CD4-positive, alpha-beta T cell treated with Interleukin-15 for 4 hours (primary cell): ENCODE measurements around the gene ULK4.
"Not testable (repeated sequence)": the region's sequence is repeated elsewhere in the genome, so short reads cannot be mapped to it uniquely, and the experiment has no call there.

Source experiments
- DNase-seq: peaks from one replicate; pipeline ENCODE4 v3.0.0-alpha.2; 2020; ENCODE audit warnings: low spot score

ULK4 gene

DNA sequence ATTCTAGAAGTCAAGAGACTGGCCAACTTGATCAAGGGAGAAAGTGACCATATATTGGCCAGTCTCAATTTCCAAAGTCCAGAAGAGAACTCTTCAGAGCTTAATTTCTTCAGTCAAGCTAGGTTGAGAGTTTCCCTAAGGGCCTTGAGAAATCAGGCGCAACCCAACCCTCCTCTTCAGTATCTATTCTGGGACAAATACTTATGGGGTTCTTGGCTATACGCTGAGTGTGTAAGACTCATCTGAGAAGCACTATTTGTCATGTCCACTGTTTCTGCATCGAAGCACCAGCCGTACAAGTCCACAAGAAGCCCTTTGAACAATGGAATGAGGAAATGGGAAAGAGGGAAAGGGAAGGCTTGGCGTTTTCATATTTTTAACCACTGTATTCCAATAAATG lies 383.1 kb downstream of the ULK4 start:
- no peak for DNase-seq

DNA sequence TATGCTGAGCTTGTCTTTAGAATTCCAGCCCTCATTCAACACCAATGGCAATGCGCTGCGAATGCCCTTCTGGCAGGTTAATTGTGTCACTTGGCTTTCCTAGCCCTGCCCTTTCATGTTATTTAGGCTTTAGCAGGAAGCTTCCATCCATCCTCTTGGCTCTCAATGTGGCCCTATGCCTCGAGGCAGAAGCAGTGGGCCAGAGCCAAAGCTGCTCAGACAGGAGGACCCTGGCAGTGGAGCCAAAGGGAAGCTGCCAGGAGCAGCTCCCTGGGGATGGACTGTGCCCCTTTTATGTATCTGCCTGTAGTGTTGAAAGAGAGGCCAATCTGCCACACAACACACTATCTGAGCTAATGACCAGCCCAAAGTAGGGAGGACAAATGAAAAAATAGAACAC lies 386.2 kb downstream of the ULK4 start:
- DNase-seq: no peak

DNA sequence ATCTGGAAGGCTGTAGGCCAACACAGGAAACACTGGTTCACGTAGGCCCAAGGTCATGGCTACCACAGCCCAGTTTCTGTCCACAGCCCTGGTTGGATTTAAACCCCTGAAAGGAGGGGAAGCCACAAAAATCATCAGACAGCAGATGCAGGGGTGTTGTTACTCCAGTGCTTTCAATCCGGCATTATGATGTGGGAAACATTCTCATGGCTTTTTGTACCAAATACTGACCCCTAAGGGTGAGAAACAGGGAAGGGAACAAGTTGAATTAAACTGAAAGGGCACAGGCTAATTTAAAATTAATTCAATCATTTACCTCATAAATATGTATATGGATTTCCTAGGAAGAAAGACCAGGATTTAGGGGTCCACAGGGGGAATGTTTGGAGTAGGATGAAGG lies 387.0 kb downstream of the ULK4 start:
- DNase-seq: no peak

DNA sequence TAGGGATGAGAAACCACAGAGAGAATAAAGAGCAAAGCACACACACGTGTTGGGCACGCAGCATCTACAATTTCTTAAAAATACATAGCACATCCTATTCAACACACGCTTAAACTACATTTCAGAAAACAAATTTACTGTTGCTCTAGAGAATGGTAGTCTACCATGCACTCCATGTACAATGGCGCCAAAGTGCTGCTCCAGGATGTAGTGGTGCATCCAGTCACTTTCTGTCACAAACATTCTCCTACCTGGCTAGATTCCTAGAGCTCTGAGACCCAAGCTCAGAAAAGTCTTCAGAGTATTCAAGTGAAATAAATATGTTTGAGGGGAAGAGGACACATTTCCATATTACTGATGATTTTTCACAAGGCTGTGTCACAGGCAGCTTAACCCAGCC lies 388.3 kb downstream of the ULK4 start:
- no peak for DNase-seq

DNA sequence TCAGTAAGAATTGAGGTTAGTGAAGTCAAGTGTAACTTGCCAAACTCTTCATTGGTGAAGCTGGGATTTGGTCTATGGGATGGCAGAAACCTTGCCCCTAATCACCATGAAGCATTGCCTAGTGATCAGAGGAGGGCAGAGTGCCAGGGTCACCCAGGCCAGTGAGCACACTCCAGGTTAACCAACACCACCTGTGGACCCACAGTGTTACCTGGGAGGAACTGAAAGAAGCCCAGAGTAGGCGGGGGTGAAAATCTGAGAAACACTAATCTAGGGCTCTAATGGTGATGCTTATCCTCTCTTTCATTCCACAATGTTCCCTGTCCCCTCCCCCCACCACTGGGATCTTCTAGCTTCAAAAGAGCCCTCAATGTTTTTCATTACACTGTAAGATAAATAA lies 389.8 kb downstream of the ULK4 start:
- no peak for DNase-seq

DNA sequence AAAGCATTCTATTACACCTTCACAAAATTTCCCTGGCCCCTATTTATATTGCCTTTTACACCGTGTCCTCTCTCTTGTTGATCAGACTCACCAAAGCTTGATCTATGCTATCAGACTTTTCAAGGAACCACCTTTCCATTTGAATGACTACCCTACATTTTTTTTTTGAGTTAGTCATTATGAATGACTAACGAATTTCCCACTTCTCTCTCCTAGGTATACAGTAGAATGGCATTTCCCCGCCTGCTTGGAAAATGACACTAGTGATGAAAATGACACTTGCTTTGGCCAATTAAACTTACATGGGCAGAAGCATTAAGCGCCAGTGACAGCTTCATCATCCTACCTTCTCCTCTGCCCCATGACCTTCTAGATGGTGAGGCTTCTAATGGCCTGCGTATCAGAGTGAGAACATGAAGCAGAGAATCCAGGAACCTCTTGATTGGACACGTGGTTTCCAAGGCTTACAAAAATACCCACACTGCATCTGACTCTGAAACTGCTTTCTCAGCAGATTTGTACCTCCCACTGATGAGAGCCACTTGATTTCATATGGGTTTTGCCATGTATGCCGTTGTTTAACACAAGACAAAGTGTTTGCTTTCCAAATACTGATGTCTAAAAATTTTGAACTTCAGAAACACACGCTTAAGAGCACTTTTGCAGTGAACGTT lies 392.1 kb downstream of the ULK4 start:
- DNase-seq: no peak

DNA sequence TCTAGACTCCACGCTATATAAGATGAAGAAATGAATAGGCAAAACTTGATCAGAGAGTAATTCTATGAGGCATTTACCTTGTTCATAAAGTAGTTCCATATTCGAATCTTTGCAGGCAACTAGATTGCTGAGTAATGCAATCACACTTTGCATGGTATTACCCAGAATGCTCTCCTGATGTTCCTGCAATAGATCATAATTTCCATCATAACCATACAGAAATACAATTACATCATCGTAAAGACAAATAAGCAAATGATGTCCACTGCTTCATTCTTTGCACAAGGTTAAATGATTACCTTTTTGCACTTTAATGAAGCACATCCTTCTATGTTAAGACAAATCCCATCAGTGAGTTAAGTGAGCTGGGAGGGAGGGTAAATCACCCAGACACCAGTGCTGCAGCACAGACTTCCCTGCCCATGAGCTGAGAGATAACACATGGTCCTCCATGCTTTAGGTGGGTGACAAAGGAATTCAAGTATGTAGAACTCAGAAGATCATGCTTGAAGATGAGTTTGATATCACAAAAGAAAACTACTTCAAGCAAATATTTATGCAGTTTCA lies 395.9 kb downstream of the ULK4 start:
- DNase-seq: no peak

DNA sequence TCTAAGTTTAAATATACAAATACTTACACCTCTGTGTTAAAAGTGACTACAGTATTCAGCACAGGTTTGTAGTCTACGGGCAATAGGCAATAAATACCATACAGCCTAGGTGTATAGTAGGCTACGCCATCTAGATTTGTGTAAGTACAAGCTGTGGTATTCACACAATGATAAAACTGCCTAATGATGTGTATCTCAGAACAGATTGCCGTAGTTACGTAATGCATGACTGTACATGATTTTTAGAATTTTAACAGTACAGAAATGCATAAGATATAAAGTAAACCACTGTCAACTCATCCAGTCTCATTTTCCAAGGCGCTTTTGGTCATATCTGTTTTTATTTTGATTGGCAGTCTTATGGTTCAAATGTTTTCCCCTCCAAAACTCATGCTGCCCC lies 396.9 kb downstream of the ULK4 start:
- DNase-seq: no peak

DNA sequence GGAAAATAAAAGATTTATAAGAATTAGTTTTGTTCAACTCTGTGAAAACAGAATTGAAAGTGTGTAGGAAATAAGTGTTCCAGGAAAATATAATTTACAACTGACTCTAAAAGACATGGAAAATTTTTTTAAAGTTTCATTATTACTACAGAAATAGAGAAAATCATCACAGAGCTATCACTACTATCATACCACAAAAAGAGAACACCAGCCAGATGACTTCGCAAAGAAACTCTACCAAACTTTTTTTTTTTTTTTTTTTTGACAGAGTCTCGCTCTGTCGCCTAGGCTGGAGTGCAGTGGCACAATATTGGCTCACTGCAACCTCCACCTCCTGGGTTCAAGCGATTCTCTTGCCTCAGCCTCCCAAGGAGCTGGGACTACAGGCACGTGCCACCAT lies 405.7 kb downstream of the ULK4 start:
- not testable (repeated sequence) for DNase-seq

DNA sequence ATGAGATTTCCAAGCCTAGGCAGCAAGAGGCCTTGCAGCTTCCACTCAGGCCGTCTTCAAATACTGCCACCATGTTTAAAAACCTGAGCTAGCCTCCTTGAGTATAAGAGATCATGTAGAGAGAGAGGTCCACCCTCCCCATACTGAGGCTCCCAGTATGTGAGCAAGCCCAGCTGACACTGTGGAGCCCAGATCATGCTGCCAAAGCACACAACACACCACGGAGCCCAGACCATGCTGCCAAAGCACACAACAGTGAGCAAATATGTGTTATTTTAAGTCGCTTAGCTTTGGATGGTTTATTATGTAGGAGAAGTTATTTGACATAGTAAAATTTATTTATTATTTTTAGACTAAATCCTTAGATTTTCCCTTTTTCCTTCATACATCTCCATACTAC lies 428.9 kb downstream of the ULK4 start:
- DNase-seq: no peak

DNA sequence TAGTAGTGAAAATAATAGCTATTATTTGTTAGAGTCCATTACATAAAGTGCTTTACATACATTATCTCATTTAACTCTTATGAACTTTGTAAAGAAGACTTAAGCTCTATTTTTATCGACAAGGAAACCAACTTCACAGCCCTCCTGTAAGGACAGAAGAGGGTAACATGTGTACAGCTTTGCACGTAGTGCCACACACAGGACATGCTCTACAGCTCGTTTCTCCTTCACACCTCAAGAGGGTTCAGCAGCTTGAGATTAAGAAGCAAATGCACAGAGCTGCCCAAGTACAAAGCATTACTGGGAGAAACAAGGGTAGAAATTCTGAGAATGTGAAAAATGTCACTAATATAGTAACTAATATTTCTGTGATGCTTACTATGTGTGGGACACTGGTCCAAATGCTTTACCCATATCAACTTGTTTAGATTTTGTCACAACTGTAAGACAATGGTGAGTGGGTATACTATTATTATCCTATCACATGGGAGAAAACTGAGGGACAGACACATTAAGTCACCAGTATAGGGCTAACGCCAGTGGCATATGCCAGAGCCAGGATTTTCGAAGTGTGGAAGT lies 434.8 kb downstream of the ULK4 start:
- no peak for DNase-seq

DNA sequence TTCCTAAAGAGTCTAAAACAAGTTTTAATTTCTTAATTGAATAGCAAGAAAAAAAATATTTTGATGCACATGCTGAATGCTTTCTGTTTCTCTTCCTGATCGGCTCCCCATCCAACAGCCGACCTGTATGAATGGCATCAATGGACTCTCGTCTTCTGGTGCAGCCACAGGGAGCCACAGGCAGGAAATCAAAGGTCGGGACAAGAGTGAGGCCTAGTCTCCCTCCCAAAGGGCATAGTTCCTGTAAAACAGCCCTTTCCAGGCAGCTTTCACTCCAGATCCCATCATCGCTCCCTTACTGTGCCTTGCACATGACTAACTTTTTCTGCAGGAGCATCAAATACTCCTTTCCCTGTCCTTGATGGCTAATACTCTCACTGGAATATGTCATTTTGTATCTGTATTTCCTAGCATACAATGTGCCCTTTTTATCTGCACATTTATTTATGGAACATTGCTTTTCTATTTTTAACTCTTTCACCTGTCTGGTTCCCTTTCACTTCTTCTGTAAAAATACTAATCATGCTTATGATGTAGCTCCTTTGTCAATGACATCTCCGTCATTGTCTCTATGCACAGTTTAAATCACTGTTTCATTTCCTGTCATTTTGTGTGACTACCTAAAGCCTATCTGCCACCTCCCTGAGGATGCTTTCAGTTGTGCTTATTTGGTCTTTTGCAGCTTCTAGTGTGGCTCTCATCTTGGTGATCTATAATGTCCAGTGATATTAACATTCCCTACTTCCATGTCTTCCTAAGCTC lies 436.4 kb downstream of the ULK4 start:
- DNase-seq: no peak

DNA sequence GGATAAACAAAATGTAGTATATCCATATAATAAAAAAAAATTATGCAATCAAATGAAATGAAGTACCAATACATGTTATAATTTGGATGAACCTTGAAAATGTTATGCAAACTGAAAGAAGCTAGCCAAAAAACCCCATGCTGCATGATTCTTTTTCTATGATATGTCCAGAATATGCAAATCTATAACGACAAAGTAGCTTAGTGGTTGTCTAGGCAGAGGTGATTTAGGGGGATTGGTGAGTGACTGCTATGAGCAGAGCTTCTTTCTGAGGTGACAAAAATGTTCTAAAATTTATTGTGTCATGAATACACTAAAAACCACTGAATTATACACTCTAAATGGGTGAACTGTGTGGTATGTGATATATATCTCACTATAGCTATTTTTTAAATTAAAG lies 438.0 kb downstream of the ULK4 start:
- DNase-seq: no peak

DNA sequence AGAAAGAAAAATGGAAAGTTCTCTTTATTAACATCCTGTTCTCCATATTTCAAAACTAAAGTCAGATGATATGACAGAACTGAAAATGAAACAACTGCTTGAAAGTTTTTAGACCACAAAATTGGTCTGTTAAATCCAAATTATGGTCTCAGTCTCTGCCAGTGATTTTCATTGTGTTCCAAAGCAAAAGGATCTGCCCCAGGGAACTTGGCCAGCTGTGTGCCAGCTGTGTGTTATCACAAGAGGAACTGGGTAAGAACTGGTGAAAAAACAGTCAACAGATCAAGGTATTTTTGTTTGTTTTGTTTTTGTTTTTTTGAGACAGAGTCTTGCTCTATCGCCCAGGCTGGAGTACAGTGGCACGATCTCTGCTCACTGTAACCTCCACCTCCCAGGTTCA lies 439.3 kb downstream of the ULK4 start:
- DNase-seq: no peak

DNA sequence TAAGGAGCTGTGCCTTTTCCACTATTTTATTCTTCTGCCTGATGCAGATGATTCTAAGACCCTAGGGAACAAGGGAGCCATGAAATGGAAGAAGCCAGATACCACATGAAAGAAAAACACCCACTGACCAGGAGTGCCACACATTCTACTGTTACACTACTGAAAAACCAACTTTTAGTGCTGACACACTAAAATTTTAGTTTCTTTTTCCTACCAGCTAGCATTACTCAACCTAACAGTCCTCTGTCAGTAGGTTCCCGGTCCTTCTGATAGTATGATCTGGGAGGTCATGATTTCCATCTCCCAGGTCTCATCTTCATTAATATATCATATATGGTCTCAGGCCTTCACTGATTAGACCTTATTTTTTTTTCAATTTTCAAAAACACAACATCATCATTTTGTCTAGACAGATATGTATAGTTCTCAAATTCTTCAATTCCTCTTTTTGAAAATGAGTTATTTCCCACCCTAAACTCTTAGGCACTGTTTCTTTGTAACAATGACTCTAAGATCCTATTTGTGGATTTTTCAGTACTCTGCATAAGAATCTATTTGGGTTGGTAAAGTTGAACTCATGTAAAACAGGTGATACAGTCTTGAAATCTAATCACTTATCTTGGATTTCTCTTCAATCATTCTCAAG lies 440.8 kb downstream of the ULK4 start:
- no peak for DNase-seq

DNA sequence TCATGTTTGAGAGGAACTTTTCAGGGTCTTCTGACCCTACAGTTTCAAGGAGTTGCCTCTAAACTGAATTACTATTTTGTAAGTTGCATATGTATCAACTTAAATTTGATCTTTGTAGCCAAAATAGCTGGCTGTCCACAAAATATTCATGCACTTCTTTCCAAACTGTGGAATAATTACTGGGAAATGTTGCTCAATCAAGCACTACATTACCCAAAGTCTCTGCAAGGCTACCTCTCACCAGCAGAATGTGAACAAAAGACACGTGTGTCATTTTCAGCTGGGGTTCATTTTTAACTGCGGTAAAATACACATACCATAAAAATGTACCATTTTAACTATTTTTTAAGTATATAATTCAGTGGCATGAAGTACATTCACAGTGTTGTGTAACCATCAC lies 442.2 kb downstream of the ULK4 start:
- DNase-seq: no peak

DNA sequence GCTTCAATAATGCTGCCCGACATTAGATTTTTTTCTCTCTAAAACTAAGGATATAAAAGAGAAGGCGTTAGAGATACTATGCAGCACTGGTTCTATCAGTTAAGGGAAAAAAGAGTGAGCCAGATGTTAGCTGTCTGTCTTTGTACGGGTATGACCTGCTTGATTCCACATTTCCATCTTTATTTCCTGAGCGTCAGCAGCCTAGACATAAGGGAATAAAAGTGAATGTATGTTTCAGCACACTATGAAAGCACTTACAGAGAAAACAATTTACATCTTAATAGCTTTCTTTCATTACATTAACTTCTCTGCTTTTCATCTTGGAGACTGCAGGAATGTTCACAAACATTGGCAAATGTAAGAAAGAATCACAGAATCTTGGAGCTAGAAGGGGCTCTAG lies 443.3 kb downstream of the ULK4 start:
- DNase-seq: no peak

DNA sequence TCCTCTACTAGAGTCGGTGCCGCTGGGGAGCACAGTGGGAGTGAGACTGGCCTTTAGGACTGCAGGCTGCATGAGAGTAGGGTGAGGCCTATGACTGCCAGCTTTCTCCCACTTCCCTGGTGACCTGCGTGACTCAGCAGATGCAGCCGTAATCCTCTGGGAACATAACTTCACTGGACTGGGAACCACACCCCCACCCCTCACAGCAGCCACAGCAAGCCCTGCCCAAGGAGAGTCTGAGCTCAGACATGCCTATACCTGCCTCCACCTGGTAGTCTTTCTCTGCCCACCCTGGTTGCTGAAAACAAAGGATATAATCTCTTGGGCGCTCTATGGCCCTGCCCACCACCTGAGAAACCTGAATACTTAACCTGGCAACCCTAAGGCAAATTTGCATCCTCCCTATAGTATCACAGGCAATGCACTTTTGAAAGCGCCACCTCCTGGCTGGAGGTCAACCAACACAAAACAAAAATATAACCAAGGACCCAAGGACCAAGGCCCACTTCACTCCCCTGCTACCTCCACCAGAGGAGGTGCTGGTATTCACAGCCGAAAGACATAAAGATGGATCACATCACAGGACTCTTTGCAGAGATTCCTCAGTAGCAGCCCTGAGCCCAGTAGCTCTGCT lies 453.7 kb downstream of the ULK4 start:
- no peak for DNase-seq

DNA sequence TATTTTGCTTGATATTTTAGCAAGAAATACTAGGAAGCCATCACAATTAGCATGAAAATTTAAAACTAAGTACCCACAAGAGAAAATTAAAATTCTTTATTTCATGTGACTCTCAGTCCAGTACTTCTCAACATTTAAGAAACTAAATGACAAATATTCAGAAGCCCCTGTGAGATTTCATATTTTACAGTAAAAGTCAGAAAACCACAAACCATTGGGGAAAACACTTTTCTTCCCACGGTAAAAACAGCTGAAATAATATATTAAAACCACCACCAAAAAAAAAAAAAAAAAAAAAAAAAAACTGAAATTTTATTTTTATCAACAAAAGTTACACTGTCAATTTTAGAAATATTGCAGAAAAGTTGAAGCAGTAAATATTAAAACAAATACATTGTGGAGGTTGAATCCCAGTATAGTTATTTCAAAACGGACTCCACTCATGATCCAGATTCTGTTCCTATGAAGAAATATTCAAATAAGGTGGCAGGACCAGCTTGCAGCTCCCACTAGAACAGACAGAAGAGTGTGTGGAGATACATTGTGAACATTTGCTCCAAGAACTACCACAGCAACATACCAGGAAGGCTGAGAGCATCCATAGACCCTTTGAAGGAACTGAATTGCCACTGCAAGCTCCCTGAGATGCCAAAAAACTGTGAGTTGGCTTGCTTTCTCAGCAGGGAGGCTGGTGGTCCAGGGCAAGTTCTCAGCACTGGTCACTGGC lies 454.4 kb downstream of the ULK4 start:
- no peak for DNase-seq

DNA sequence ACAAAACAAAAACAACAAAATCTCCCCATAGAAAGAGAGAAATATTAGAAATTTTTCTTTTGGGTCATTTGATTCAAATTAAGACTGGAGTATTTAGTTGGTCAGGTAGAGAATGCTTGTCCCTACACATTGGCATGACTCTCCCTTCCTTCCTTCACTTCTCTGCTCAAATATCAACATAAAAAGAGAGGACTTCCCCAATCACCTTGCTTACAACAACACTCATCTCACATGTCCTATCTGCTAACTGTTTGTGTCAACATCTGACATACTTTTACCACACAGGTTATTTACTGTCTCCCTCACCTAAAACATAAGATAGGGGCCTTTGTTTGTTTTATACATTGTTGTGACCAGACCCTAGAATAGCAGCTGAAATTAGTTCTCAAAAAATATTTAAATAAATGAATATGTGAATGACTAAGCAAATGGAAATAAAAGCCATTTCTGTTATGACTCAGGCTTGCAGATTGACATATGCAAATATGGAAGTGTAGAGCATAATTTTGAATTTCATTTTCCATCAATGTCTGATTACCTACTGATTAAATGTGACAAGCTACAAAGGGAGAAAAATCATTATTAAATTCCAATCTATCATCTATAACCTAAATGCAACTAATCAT lies 457.8 kb downstream of the ULK4 start:
- DNase-seq: no peak

DNA sequence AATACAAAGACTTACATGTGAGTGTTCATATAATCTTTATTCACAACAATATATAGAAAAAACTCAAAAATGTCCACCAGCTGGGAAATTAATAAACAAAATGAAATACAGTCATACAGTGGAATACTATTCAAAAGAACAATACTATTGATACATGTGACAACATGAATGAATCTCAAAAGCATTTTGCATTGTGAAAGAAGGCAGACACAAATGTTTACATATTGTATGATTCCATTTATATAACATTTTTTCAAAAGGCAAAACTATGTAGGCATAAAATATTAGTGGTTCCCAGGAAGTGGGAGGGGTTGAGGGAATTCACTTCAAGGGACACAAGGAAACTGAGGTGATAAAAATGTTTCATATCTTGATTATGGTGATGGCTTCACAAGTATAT lies 459.4 kb downstream of the ULK4 start:
- no peak for DNase-seq
